ENCODE results near the gene TUSC2.

TUSC2 gene

DNA sequence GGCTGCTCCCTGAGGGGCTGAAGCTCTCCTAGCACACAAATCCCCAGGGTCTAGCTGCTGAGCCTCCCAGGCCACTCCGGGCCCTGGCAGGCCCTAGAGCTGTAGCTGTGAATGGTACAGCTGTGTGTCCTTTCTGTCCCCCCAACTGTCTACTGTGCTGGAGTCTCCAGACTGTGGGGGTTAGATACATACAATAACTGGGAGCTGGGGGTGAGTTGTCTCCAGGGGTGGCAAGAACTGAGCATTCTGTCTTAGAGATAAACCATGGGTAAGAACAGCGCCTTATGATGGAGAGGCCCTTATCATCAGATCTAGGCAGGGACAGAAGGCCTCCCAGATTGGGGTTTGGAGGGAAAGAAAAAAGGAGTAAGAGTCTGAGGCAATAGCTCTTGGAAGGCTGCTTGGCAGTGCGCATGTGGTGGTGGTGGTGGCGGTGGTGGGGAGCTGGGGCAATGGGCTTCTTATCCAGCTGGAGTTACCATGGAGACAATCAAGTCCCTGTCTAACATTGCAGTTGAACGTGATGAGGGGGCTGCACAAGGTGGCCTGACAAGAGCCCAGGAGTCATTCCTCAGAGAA, 26.3 kb upstream of the TUSC2 start:
- H3K9me3 ChIP-seq (ENCODE audit: control insufficient read depth in 1 of 2, low read length in 2 of 2) = no peaks in the 10 kb centered on the region
- H3K27me3 ChIP-seq (ENCODE audit: control insufficient read depth in 1 of 2, insufficient read depth in 2 of 2, low read length in 2 of 2) = no peaks in the 10 kb centered on the region
- H3K36me3 ChIP-seq (ENCODE audit: control insufficient read depth in 1 of 2, insufficient read depth in 2 of 2, low read length in 2 of 2) = peaks cover 30 to 39% of the 10 kb centered on the region in 2 donors
- no peak overlapping the region for H3K27ac ChIP-seq (ENCODE audit: low read depth, low read length)
- H3K4me3 ChIP-seq (ENCODE audit: low read depth in 1 of 2, low read length in 2 of 2) = no peak overlapping the region
- H3K9ac ChIP-seq (ENCODE audit: low read depth in 1 of 2, low read length in 2 of 2) = no peak overlapping the region
- H3K4me1 ChIP-seq (ENCODE audit: control insufficient read depth in 1 of 2, insufficient read depth in 2 of 2, low read length in 2 of 2) = peaks cover 60 to 66% of the 10 kb centered on the region in 2 donors

- Histone ChIP-seq H3K9me3 (ENCODE audit: control insufficient read depth in 1 of 2, low read length in 2 of 2) (no peaks in the 10 kb centered on the region), H3K4me3 (ENCODE audit: low read depth in 1 of 2, low read length in 2 of 2) (no peak overlapping the region), H3K36me3 (ENCODE audit: control insufficient read depth in 1 of 2, insufficient read depth in 2 of 2, low read length in 2 of 2) (peaks cover 30 to 42% of the 10 kb centered on the region in 2 donors), H3K27me3 (ENCODE audit: control insufficient read depth in 1 of 2, insufficient read depth in 2 of 2, low read length in 2 of 2) (no peaks in the 10 kb centered on the region), H3K27ac (ENCODE audit: low read depth, low read length) (no peak overlapping the region), H3K9ac (ENCODE audit: low read depth in 1 of 2, low read length in 2 of 2) (no peak overlapping the region), H3K4me1 (ENCODE audit: control insufficient read depth in 1 of 2, insufficient read depth in 2 of 2, low read length in 2 of 2) (peaks cover 61 to 62% of the 10 kb centered on the region in 2 donors)
These were observed 25.4 kb upstream of the TUSC2 start for GRCh38 chr3:50353245-50354004.

GRCh38 chr3:50352781-50353180, 24.8 kb upstream of the TUSC2 start:
- Histone ChIP-seq H3K36me3 (ENCODE audit: control insufficient read depth in 1 of 2, insufficient read depth in 2 of 2, low read length in 2 of 2) (peaks cover 30 to 48% of the 10 kb centered on the region in 2 donors), H3K27me3 (ENCODE audit: control insufficient read depth in 1 of 2, insufficient read depth in 2 of 2, low read length in 2 of 2) (no peaks in the 10 kb centered on the region), H3K4me1 (ENCODE audit: control insufficient read depth in 1 of 2, insufficient read depth in 2 of 2, low read length in 2 of 2) (peaks cover 55% of the 10 kb centered on the region in 2 donors), H3K9me3 (ENCODE audit: control insufficient read depth in 1 of 2, low read length in 2 of 2) (no peaks in the 10 kb centered on the region), H3K9ac (ENCODE audit: low read depth in 1 of 2, low read length in 2 of 2) (no peak overlapping the region), H3K27ac (ENCODE audit: low read depth, low read length) (no peak overlapping the region), H3K4me3 (ENCODE audit: low read depth in 1 of 2, low read length in 2 of 2) (no peak overlapping the region)

GRCh38 chr3:50351323-50351697, 23.3 kb upstream of the TUSC2 start:
- Histone ChIP-seq H3K36me3 (ENCODE audit: control insufficient read depth in 1 of 2, insufficient read depth in 2 of 2, low read length in 2 of 2) (peaks cover 24 to 50% of the 10 kb centered on the region in 2 donors), H3K4me1 (ENCODE audit: control insufficient read depth in 1 of 2, insufficient read depth in 2 of 2, low read length in 2 of 2) (peaks cover 40 to 46% of the 10 kb centered on the region in 2 donors), H3K4me3 (ENCODE audit: low read depth in 1 of 2, low read length in 2 of 2) (peak overlapping the region; percentile 87 to 91), H3K27ac (ENCODE audit: low read depth, low read length) (peak overlapping the region; percentile 98), H3K9ac (ENCODE audit: low read depth in 1 of 2, low read length in 2 of 2) (peak overlapping the region; percentile 69 to 76), H3K9me3 (ENCODE audit: control insufficient read depth in 1 of 2, low read length in 2 of 2) (no peaks in the 10 kb centered on the region), H3K27me3 (ENCODE audit: control insufficient read depth in 1 of 2, insufficient read depth in 2 of 2, low read length in 2 of 2) (no peaks in the 10 kb centered on the region)

GRCh38 chr3:50350527-50351322, 22.7 kb upstream of the TUSC2 start, which contains the start of the genes CYB561D2 and NPRL2:
CYB561D2 (plus strand) TSS chr3:50350862; CDS start chr3:50351434, 572 bp downstream.
NPRL2 (minus strand) TSS chr3:50350775; CDS start chr3:50350652, 123 bp downstream.
- peaks cover 20 to 44% of the 10 kb centered on the region in 2 donors for H3K36me3 ChIP-seq (ENCODE audit: control insufficient read depth in 1 of 2, insufficient read depth in 2 of 2, low read length in 2 of 2)
- H3K27me3 ChIP-seq (ENCODE audit: control insufficient read depth in 1 of 2, insufficient read depth in 2 of 2, low read length in 2 of 2) = no peaks in the 10 kb centered on the region
- H3K9ac ChIP-seq (ENCODE audit: low read depth in 1 of 2, low read length in 2 of 2) = peak within 1 kb of the TSS; percentile 69 to 76
- no peaks in the 10 kb centered on the region for H3K9me3 ChIP-seq (ENCODE audit: control insufficient read depth in 1 of 2, low read length in 2 of 2)
- peak within 1 kb of the TSS; percentile 98 for H3K27ac ChIP-seq (ENCODE audit: low read depth, low read length)
- peak within 1 kb of the TSS; percentile 87 to 91 for H3K4me3 ChIP-seq (ENCODE audit: low read depth in 1 of 2, low read length in 2 of 2)
- peaks cover 38 to 43% of the 10 kb centered on the region in 2 donors for H3K4me1 ChIP-seq (ENCODE audit: control insufficient read depth in 1 of 2, insufficient read depth in 2 of 2, low read length in 2 of 2)

DNA sequence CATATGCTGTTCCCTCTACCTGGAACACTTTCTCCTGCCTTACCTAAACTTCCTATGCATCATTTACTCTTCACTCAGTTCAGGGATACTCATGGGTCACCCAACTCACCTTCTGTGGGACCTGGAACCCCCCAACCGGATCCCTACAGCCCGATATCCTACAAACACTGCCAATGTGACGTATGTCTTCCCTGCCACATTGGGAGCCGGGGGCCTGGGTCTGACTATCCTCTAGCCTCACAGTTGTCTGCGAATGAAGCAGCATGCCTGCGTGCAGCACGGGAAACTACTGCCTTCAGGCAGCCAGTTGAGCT, 22.1 kb upstream of the TUSC2 start:
- Histone ChIP-seq H3K4me3 (ENCODE audit: low read depth in 1 of 2, low read length in 2 of 2) (peak overlapping the region; percentile 87 to 91), H3K9me3 (ENCODE audit: control insufficient read depth in 1 of 2, low read length in 2 of 2) (no peaks in the 10 kb centered on the region), H3K4me1 (ENCODE audit: control insufficient read depth in 1 of 2, insufficient read depth in 2 of 2, low read length in 2 of 2) (peaks cover 36 to 43% of the 10 kb centered on the region in 2 donors), H3K27me3 (ENCODE audit: control insufficient read depth in 1 of 2, insufficient read depth in 2 of 2, low read length in 2 of 2) (no peaks in the 10 kb centered on the region), H3K27ac (ENCODE audit: low read depth, low read length) (peak overlapping the region; percentile 98), H3K9ac (ENCODE audit: low read depth in 1 of 2, low read length in 2 of 2) (peak overlapping the region; percentile 69 to 76), H3K36me3 (ENCODE audit: control insufficient read depth in 1 of 2, insufficient read depth in 2 of 2, low read length in 2 of 2) (peaks cover 15 to 38% of the 10 kb centered on the region in 2 donors)

DNA sequence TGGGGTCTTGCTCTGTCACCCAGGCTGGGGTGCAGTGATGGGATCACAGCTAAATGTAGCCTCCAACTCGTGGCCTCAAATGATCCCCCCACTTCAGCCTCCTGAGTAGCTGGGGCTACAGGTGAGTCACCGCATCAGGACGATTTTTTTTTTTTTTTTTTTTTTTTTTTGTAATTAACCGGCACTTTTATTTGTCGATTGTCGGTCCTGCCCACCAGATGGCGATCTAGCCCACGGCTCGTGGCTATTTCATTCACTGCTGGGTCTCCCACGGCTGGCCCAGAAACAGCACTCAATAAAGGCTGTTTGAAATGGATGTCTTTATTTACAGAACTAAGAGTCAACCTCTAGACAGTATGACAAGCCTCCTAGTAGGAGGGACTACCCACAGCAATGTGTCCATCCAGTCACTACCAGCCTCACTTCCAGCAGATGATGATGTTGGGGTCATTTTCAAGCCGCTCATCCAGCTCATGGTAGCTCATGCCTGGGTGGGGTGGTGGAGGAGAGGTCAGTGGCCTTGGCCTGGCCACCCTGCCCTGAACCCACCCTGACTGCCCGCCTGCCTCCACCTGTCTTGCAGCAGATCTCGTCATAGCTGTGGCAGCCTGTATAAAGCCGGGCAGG, 19.3 kb upstream of the TUSC2 start:
- Histone ChIP-seq H3K36me3 (ENCODE audit: control insufficient read depth in 1 of 2, insufficient read depth in 2 of 2, low read length in 2 of 2) (peaks cover 0 to 13% of the 10 kb centered on the region in 2 donors), H3K9ac (ENCODE audit: low read depth in 1 of 2, low read length in 2 of 2) (peak overlapping the region in 1 of 2 donors; percentile 45), H3K9me3 (ENCODE audit: control insufficient read depth in 1 of 2, low read length in 2 of 2) (no peaks in the 10 kb centered on the region), H3K4me1 (ENCODE audit: control insufficient read depth in 1 of 2, insufficient read depth in 2 of 2, low read length in 2 of 2) (peaks cover 39 to 46% of the 10 kb centered on the region in 2 donors), H3K27me3 (ENCODE audit: control insufficient read depth in 1 of 2, insufficient read depth in 2 of 2, low read length in 2 of 2) (no peaks in the 10 kb centered on the region), H3K27ac (ENCODE audit: low read depth, low read length) (no peak overlapping the region), H3K4me3 (ENCODE audit: low read depth in 1 of 2, low read length in 2 of 2) (no peak overlapping the region)

- Histone ChIP-seq H3K4me3 (ENCODE audit: low read depth in 1 of 2, low read length in 2 of 2) (peak within 1 kb of the TSS; percentile 48 to 66), H3K4me1 (ENCODE audit: control insufficient read depth in 1 of 2, insufficient read depth in 2 of 2, low read length in 2 of 2) (peaks cover 36 to 44% of the 10 kb centered on the region in 2 donors), H3K36me3 (ENCODE audit: control insufficient read depth in 1 of 2, insufficient read depth in 2 of 2, low read length in 2 of 2) (peaks cover 0 to 13% of the 10 kb centered on the region in 2 donors), H3K27ac (ENCODE audit: low read depth, low read length) (no peak within 1 kb of the TSS), H3K27me3 (ENCODE audit: control insufficient read depth in 1 of 2, insufficient read depth in 2 of 2, low read length in 2 of 2) (no peaks in the 10 kb centered on the region), H3K9ac (ENCODE audit: low read depth in 1 of 2, low read length in 2 of 2) (peak within 1 kb of the TSS in 1 of 2 donors; percentile 63), H3K9me3 (ENCODE audit: control insufficient read depth in 1 of 2, low read length in 2 of 2) (no peaks in the 10 kb centered on the region)
These were observed 17.7 kb upstream of the TUSC2 start, which contains the start of gene ZMYND10 for GRCh38 chr3:50345586-50346234. ZMYND10 (minus strand) TSS chr3:50345732; CDS start chr3:50345579, 153 bp downstream.

GRCh38 chr3:50345008-50345407, 17.0 kb upstream of the TUSC2 start:
- Histone ChIP-seq H3K9me3 (ENCODE audit: control insufficient read depth in 1 of 2, low read length in 2 of 2) (no peaks in the 10 kb centered on the region), H3K27ac (ENCODE audit: low read depth, low read length) (no peak overlapping the region), H3K9ac (ENCODE audit: low read depth in 1 of 2, low read length in 2 of 2) (peak overlapping the region in 1 of 2 donors; percentile 63), H3K4me1 (ENCODE audit: control insufficient read depth in 1 of 2, insufficient read depth in 2 of 2, low read length in 2 of 2) (peaks cover 34 to 44% of the 10 kb centered on the region in 2 donors), H3K4me3 (ENCODE audit: low read depth in 1 of 2, low read length in 2 of 2) (no peak overlapping the region), H3K36me3 (ENCODE audit: control insufficient read depth in 1 of 2, insufficient read depth in 2 of 2, low read length in 2 of 2) (peaks cover 0 to 13% of the 10 kb centered on the region in 2 donors), H3K27me3 (ENCODE audit: control insufficient read depth in 1 of 2, insufficient read depth in 2 of 2, low read length in 2 of 2) (no peaks in the 10 kb centered on the region)

Data from duodenal mucosa (tissue), 2 donors.